NOMO-1 treated with dmso at 0.1 percent for 144 hours (cell line): ENCODE data around the gene LCE2A.

ENCODE experiments used
- DNase-seq: peaks from one replicate; lab custom pipeline; 2025; ENCODE audit not compliant: unreplicated experiment; lab: John Stamatoyannopoulos, UW

Gene LCE2A

DNA sequence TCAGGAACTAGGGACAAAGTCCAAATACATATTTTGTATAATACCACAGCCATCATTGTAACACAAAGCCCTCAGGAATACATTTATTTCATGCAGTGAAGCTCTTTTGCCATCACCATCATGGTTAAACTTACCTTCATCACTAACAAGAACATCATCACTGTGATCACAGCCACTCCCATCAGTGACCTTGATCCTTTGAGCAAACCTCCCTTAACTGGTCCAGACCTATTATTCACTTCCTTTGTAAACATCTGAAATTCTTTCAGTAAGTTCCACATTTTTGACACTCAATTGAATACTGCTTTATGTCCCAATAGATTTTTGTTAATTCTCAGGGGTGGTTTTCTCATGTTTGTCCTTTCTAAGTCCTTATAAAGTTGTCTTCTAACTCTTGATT lies 43.5 kb downstream of the LCE2A start:
- no peak for DNase-seq

DNA sequence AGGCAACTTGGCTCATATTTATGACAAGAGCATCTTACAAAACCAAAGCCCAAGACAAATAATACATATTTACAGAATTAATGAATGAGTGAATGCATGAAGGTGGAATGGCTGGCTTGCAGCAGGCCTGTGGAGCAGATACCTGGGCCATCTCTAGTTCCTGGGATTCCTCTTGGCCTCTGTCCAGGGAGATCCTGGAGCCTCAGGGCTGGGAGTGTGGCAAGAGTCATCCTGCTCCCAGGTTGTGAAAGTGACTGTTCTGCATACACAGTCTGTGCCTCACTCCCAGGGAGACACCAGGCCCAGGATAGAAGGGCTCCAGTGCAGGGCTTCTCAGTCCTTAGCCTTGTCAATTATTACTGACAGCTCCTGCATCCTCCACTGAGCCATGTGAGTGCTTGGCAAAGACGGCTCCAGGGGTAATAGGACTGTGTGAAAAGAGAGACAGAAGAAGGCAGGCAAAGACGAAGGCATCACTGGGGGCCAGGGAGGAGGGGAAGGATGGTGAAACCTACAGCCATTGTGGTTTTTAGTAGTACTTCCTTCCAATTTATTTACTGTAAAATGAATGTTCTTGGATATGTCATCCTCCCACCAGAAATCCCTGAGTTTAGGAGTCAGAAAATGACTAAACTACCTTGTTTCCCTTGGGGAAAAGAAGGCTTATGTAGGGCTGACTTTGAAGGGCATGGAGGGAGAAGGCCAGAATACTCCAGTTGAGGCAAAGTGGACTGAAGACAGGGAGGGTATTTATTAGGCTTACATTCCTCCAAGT lies 45.4 kb downstream of the LCE2A start:
- DNase-seq = no peak

GRCh38 chr1:152745289-152745704 lies 47.2 kb downstream of the LCE2A start:
- no peak for DNase-seq

- DNase-seq = no peak
Measured at GRCh38 chr1:152745765-152746444, 47.8 kb downstream of the LCE2A start.

GRCh38 chr1:152747831-152748230 lies 49.7 kb downstream of the LCE2A start:
- no peak for DNase-seq
